ENCODE results near the gene F7.

The F7 gene

DNA sequence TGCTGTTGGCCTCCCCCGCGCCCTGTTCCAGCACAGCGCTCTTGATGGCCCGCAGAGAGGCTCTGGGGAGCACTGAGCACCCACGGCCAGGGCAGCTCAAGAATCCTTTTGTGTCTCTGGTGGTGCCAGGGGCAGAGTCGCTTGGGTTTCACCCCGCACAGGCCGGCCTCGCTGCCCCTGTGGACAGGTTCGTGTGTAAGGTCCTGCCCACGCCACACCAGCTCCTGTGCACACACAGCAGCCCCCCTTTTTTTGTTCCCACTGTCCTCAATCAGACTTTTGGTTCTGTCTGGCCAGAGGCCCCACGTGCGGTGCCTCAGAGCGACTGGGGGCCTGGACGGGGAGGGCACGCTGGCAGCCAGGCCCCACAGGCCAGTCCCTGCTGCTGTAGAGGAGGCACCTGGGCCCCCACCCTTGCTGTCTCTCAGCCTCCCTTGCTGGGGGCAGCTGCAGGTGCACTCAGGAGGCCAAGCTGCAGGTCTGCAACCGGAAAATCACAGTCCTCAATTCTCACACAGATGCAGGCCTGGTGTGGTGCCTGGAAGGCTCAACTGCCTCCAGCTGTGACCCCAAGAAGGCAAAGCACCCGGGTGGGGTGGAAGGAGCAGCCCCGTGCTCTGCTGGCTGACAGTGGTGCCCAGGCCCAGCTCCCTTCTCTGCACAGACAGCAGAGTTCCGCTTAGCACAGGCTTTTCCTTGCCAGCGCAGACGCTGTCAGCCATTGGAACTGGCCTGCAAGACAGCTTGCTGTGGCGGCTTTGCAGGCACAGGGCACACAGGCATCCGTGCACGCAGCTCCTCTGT, 12.6 kb upstream of the F7 start:
- TF ChIP-seq, protein P1, sequence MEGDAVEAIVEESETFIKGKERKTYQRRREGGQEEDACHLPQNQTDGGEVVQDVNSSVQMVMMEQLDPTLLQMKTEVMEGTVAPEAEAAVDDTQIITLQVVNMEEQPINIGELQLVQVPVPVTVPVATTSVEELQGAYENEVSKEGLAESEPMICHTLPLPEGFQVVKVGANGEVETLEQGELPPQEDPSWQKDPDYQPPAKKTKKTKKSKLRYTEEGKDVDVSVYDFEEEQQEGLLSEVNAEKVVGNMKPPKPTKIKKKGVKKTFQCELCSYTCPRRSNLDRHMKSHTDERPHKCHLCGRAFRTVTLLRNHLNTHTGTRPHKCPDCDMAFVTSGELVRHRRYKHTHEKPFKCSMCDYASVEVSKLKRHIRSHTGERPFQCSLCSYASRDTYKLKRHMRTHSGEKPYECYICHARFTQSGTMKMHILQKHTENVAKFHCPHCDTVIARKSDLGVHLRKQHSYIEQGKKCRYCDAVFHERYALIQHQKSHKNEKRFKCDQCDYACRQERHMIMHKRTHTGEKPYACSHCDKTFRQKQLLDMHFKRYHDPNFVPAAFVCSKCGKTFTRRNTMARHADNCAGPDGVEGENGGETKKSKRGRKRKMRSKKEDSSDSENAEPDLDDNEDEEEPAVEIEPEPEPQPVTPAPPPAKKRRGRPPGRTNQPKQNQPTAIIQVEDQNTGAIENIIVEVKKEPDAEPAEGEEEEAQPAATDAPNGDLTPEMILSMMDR (conservative IDR thresholded peaks at IDR 0.05; ENCODE audit: low read depth, low read length): no peak
- Histone ChIP-seq H3K4me2 (no peak overlapping the region), H4K20me1 (ENCODE audit: insufficient read depth) (no peaks in the 10 kb centered on the region), H3K36me3 (ENCODE audit: insufficient read depth) (no peaks in the 10 kb centered on the region), H3K4me3 (IDR thresholded peaks at IDR 0.05; ENCODE audit: insufficient read depth, low read depth, low read length) (no peak overlapping the region), H3K9ac (no peak overlapping the region), H3K79me2 (ENCODE audit: insufficient read depth, low read depth) (no peaks in the 10 kb centered on the region), H3K4me1 (ENCODE audit: low read depth, poor library complexity, severe bottlenecking) (no peaks in the 10 kb centered on the region), H2AFZ (ENCODE audit: low read depth) (no peak overlapping the region), H3K27me3 (ENCODE audit: insufficient read depth, low read depth) (no peaks in the 10 kb centered on the region), H3K27ac (no peak overlapping the region)

DNA sequence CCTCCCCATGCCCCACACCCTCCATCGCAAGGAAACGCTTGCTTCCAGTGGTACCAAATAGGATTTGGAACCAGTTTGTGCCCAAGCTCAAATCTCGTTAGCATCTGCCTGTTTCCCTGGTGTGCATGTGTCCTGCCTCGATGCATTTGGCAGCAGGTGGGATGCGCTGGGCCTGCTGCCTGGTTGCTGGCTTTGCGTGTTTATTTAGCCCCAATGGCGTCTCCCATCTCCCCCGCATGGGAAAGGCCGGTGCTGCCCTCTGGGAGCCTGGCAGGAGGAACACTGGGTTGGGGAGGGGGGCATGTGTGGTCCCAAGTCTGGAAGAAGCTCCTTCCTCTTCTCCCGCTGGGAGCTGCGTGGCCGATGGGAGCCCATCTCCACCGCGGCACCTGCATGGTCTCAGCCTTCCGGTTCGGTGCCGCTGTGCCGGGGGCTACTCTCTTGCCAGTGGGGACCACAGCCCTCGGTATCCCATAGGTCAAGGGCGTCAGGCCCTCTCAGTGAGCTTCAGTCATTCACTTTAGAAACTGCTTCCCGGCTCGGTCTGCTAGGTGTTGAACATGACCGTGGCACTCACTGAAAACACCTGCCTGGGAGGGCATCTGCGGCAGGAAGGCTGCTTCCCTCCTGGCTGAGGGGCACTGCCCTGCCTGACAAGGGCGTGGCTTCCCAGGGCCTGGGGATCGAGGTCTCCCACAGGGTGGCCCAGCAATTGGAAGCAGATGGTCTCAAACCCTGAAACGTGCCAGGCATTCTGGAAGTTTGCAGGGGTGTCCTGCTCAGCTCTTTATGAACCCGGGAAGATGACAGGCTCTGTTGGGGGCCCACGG, 11.8 kb upstream of the F7 start:
- H2AFZ ChIP-seq (ENCODE audit: low read depth): no peak overlapping the region
- no peak overlapping the region for H3K4me3 ChIP-seq (IDR thresholded peaks at IDR 0.05; ENCODE audit: insufficient read depth, low read depth, low read length)
- H3K4me2 ChIP-seq: no peak overlapping the region
- no peak overlapping the region for H3K9ac ChIP-seq
- no peaks in the 10 kb centered on the region for H3K4me1 ChIP-seq (ENCODE audit: low read depth, poor library complexity, severe bottlenecking)
- no peaks in the 10 kb centered on the region for H4K20me1 ChIP-seq (ENCODE audit: insufficient read depth)
- no peaks in the 10 kb centered on the region for H3K36me3 ChIP-seq (ENCODE audit: insufficient read depth)
- no peak overlapping the region for H3K27ac ChIP-seq
- H3K27me3 ChIP-seq (ENCODE audit: insufficient read depth, low read depth): no peaks in the 10 kb centered on the region
- H3K79me2 ChIP-seq (ENCODE audit: insufficient read depth, low read depth): no peaks in the 10 kb centered on the region
- TF ChIP-seq, protein P1 (conservative IDR thresholded peaks at IDR 0.05; ENCODE audit: low read depth, low read length): no peak

DNA sequence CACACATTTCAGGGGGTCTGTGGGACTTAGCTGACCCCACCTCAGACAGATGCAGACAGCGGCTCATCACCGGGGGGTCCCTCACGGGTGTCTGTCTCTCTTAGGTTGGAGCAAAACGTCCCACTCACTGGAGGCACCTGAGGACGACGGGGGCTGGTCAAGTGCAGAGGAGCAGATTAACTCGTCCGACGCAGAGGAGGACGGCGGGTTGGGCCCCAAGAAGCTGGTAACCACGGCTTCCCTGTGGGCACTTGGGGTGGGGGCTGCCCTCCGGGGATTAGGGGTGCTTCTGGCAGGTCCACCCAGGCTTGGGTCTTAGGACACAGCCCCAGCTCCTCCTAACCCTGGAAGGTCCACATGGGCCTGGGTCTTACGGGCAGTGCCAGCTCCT, 11.2 kb upstream of the F7 start:
- Histone ChIP-seq H3K36me3 (ENCODE audit: insufficient read depth) (no peaks in the 10 kb centered on the region), H3K27me3 (ENCODE audit: insufficient read depth, low read depth) (no peaks in the 10 kb centered on the region), H2AFZ (ENCODE audit: low read depth) (no peak overlapping the region), H3K4me3 (IDR thresholded peaks at IDR 0.05; ENCODE audit: insufficient read depth, low read depth, low read length) (no peak overlapping the region), H4K20me1 (ENCODE audit: insufficient read depth) (no peaks in the 10 kb centered on the region), H3K9ac (no peak overlapping the region), H3K27ac (no peak overlapping the region), H3K4me2 (no peak overlapping the region), H3K79me2 (ENCODE audit: insufficient read depth, low read depth) (no peaks in the 10 kb centered on the region), H3K4me1 (ENCODE audit: low read depth, poor library complexity, severe bottlenecking) (no peaks in the 10 kb centered on the region)
- TF ChIP-seq, protein P1 (conservative IDR thresholded peaks at IDR 0.05; ENCODE audit: low read depth, low read length): no peak

DNA sequence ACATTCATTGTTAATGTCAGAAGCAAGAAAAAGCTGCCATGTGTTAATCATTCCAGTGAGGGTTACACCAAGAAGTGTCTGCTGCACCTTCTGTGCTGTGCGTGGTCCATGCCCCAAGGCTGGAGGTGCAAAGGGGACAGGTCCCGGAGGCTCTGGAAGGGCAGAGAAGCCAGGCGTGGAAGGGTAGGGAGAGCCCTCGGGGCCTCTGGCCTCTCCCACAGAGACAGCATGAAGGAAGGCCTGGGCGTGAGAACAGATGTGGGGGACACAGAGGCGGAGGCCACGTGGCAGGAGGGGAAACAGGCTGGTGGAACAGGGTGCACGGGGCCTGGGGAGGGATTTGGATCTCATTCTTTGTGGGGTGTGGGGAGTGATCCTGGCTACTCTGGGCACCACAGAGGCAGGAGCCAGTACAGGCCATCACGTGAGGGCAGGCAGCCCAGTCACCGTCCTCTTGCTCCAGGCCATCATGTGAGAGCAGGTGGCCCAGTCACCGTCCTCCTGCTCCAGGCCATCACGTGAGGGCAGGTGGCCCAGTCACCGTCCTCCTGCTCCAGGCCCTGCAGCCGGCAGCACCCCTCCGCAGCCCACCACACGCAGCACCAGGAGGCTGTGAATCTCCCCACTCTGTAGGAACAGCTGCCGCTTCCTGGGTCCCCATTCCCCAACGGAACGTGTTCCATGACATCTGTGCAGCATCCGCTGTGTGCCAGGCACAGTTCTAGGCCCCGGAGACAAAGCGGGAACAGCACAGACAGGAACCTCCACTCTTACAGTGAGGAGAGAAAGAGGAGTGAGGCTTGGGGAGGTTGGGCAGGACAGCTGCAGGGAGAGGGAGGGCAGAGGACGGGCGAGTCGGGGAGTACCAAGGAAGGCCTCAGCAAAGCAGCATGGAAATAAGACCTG, 10.2 kb upstream of the F7 start:
- Histone ChIP-seq H3K27me3 (ENCODE audit: insufficient read depth, low read depth) (no peaks in the 10 kb centered on the region), H3K4me2 (no peak overlapping the region), H3K4me3 (IDR thresholded peaks at IDR 0.05; ENCODE audit: insufficient read depth, low read depth, low read length) (no peak overlapping the region), H3K79me2 (ENCODE audit: insufficient read depth, low read depth) (no peaks in the 10 kb centered on the region), H4K20me1 (ENCODE audit: insufficient read depth) (no peaks in the 10 kb centered on the region), H3K4me1 (ENCODE audit: low read depth, poor library complexity, severe bottlenecking) (no peaks in the 10 kb centered on the region), H2AFZ (ENCODE audit: low read depth) (no peak overlapping the region), H3K36me3 (ENCODE audit: insufficient read depth) (no peaks in the 10 kb centered on the region), H3K27ac (no peak overlapping the region), H3K9ac (no peak overlapping the region)
- TF ChIP-seq, protein P1 (conservative IDR thresholded peaks at IDR 0.05; ENCODE audit: low read depth, low read length): no peak

Data from KMS-11 (cell line).